NCI-H1930 (cell line): ENCODE measurements around the gene SH3D21.

ENCODE experiments used
- DNase-seq, 2 experiments: peaks; one replicate each; lab custom pipeline; 2025; lab: John Stamatoyannopoulos, UW

The SH3D21 gene

GRCh38 chr1:36329817-36330216 lies 23.6 kb downstream of the SH3D21 start:
- DNase-seq = no peak

DNA sequence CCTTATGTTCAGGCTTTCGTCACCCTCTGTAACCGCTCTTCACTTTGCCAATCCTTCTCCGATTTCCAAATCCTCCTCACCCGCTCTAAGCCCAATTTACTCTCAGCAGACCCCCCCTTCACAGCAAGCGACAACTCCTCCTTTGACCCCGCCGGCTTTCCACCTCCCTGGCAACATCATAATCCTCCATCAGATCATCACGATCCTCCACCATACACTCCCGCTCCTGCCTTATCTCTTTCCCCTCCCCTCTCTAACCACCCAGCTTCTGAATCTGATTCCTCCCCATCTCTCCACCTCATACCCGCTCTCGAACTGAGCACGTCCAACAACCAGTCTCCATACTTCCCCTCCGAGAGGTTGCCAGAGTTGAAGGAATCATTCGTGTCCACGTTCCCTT lies 24.8 kb downstream of the SH3D21 start:
- DNase-seq = no peak

GRCh38 chr1:36337830-36338229 lies 31.7 kb downstream of the SH3D21 start:
- DNase-seq = no peak

- DNase-seq = no peak
Measured at GRCh38 chr1:36339215-36339614, 33.0 kb downstream of the SH3D21 start.

DNA sequence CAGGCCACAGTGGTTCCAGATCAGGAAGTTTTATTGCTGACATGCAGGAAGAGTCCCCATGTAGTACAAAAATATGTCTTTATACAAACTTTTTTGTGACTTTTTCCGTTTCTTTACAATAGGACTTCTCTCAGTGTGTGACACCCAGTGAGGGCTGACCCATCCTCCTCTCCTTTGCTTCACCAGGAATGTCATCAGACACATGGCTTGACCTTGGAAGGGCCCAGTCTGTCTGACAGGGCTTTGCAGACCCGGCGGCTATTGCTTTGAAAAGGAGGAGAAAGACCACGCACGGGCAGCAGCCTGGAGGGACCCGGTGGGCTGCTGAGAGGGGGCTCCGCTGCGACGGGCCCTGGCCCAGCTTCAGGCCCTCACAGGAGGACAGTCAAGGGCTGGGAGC lies 33.4 kb downstream of the SH3D21 start:
- DNase-seq = no peak

GRCh38 chr1:36341626-36342320 lies 35.6 kb downstream of the SH3D21 start:
- no peak for DNase-seq

DNA sequence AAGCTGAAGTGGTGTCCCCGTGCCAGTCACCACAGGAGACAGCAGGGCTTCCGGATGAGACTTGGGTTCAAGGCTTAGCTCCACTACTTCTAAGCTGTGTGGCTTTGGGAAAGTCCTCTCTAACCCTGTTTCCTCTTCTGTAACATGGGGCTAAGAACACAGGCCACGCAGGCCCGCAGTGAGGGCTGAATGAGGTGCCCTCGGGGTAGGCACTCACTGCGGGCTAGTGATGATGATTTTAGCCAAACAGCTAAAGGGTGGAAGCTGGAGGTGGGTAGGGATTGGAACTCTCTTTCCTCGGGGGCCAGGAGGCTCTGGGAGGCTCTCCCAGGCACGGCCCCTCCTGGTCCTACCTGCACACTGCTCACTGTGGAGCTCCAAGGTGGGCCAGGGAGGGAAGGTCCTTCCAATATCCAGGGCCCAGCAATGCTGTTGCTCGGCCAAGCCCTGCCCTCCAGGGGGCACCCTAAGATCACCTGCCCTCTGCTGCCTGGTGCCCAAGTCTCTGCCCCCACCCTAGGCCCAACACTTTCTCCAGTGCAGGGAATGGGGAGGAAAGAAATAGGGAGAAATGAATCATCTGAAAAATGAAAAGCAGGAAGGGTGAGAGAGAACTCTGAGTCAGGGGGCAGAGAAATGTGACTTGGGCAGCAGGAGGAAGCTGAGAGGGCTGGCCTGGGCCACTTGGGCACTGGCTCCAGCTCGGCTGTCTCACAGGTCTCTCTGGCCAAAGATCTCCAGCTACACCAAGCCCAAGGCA lies 36.4 kb downstream of the SH3D21 start:
- no peak for DNase-seq

DNA sequence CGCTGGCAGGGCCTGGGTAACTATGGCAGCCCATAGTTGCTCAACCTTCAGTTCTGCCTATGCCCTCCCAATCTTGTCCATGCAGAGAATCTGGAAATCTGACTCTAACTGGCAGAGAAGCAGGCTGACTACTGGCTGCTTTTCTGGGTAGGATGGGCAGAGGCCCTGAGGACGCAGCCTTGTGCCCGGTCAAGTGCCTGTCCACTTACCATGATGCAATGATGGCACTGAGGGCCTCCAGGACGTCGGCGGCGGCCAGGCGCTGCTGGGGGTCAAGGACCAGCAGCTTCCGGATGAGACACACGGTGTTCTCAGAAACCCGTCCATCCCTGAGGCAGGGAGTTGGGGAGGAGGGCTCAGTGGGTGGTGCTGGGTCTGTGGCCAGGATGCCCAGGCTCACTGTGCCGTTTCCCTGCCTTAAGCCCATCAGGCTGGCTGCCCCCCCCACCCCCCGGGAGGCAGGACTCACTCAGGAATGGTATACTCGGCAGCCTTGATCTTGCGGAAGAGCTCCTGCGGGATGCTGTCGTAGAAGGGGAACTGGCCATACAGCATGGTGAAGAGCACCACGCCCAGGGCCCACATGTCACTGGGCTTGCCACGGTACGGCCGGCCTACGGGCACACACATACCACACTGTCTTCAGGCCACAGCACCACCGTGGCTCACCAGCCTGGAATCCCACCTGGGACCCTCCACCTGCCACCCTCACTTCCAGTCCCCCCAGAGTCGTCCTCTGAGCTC lies 37.7 kb downstream of the SH3D21 start:
- DNase-seq = no peak

DNA sequence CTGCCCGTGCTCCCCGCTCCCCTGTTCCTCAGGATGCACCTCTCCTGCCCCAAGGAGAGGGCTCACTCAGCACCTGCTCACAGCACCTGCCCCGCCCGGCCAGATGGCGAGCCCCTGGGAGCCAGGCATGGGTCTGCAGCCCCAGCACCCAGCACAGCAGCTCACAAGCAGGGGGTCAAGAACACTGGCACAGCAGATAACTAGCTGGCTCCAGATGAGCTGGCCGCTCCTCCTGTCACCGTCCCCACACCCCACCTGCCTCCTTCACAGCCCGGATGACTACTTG lies 38.2 kb downstream of the SH3D21 start:
- no peak for DNase-seq

- DNase-seq = no peak
Measured at GRCh38 chr1:36345353-36345752, 39.2 kb downstream of the SH3D21 start.

GRCh38 chr1:36346741-36347370 lies 40.7 kb downstream of the SH3D21 start:
- DNase-seq = no peak

DNA sequence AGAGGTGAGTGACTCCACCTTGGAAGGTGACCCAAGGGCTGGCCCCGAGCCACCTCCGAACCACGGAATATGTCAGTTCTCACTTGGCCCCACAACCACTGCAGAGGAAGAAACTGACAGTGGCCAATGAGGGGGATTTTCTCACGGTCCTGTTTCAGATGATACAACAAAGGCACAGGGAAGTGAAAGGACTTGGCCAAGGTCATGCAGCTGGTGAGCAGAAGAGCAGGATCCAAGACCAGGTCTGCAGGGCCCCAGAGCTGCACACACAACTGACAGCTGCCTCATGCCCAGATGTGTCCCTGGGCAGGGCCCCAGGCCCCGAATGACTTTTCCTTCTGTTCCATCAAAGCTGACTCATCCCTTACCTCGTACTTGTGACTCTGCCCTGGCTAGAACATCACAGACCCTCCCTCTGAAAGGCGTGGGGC lies 43.1 kb downstream of the SH3D21 start:
- no peak for DNase-seq

DNA sequence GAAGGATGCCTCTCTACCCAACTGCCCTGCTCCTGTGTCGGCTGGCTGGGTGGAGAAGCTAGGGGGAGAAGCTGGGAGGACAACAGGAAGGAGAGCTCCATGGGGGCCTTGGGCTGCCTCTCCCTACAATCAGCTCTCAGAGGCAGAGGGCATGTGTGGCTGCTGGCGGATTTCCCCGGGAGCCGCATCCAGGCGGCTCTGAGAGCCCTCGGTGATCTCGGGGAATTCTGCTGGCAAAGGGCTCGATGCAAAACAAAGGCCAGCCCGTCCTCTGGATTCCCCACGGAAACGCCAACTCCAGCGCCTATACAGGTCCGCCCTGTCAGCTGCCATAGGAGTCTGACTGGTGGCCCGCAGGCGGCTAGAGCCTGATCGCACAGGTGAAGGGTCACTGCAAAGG lies 43.7 kb downstream of the SH3D21 start:
- no peak for DNase-seq

DNA sequence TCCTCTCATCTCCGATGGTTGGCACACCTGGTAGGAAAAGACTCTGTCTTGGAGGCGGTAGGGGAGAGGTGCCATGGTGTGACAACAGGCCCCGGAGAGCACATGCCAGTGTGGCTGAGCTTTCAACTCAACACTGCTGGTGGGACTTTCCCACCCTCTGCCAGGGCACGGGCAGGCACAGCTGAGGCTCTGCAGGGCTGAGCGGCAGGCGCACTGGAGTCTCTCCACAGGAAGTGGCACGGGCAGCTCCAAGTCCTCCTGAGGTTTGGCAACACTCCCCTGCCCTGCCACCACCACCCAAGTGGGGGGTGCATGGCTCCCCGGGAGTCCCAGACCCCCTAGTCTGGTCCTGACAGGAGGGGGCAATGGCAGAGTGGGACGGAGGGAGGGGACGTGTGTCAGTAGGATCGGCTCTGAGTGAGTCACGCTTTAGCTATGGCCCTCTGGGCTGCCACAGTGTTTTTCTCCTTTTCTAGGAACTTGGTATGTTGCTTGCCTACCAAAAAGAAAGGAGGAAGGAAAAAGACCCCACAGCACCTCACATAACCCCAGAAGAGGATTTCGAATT lies 44.6 kb downstream of the SH3D21 start:
- DNase-seq = no peak

DNA sequence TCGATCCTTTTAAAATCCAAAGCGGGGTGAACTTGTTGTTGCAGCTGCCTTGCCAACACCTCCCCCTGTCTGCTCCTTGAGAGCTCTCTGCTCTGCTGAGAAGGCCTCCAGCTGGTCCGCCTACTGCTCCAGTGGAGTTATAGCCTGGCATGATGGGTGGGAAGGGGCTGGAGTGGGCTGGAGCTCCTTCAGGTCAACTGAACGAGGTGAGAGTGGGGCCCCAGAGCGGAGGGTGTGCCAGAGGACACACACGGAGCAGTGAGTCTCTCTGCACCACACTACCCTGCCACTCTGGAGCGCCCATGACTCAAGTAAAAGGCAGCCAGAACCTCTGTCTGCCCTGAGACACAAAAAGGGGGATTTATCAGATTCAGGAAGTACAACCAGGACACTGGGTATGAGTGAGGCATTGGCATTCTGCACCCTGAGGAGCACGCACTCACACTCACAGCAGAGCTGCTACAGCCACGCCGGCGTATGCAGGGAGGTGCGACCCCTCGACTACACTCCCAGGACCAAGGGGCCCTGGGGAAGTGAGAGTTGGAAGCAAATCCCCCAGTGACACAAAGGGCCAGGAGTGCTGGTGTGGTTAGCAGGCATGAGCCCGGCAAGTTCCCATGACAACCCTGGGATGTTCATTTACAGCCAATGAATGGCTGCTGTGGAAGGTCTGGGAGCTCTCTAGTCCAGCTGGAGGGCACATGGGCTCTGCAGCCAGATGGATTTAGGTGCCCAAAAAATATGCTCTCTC lies 45.2 kb downstream of the SH3D21 start:
- DNase-seq = no peak

GRCh38 chr1:36352125-36352909 lies 46.1 kb downstream of the SH3D21 start:
- DNase-seq = no peak

- DNase-seq = no peak
Measured at GRCh38 chr1:36352910-36353878, 47.0 kb downstream of the SH3D21 start.

DNA sequence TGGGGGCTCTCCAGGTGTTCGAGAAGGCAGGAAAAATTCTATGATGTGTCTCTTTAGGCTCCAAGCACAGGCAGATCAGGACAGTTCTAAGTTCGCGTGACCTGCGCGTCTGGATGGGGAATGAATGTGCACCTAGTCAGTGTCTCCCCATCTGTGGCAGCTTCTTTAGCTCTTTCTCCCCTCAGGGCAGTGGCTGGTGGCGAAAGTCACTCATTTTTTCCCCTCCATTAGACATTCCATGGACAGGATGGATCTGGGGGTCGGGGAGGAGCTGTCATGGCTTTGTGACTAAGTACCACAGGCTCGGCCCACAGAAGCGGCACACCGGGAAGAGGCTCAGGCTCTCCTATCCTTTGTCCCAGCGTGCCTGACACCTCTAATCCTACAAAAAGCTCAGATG lies 48.3 kb downstream of the SH3D21 start:
- DNase-seq = no peak

GRCh38 chr1:36355811-36356210 lies 49.6 kb downstream of the SH3D21 start:
- DNase-seq = no peak
